Activated CD8-positive, alpha-beta memory T cell treated with anti-CD3 and anti-CD28 coated beads for 4 hours (primary cell): ENCODE data around the gene CARS1.
"Not testable (repeated sequence)": the region's sequence is repeated elsewhere in the genome, so short reads cannot be mapped to it uniquely, and the experiment has no call there.

Experiments
- DNase-seq, 2 donors: peaks; one replicate each; pipeline ENCODE4 v3.0.0-alpha.2; 2020; ENCODE audit warnings: low read depth in 2 of 2

The CARS1 gene

DNA sequence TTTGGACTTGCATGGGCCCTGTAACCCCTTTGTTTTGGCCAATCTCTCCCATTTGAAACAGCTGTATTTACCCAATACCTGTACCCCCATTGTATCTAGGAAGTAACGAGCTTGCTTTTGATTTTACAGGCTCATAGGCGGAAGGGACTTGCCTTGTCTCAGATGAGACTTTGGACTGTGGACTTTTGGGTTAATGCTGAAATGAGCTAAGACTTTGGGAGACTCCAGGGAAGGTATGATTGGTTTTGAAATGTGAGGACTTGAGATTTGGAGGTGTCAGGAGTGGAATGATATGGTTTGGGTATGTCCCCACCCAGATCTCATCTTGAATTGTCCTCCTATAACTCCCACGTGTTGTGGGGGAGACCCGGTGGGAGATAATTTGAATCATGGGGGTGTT, 6.2 kb upstream of the CARS1 start:
- not testable (repeated sequence) for DNase-seq

DNA sequence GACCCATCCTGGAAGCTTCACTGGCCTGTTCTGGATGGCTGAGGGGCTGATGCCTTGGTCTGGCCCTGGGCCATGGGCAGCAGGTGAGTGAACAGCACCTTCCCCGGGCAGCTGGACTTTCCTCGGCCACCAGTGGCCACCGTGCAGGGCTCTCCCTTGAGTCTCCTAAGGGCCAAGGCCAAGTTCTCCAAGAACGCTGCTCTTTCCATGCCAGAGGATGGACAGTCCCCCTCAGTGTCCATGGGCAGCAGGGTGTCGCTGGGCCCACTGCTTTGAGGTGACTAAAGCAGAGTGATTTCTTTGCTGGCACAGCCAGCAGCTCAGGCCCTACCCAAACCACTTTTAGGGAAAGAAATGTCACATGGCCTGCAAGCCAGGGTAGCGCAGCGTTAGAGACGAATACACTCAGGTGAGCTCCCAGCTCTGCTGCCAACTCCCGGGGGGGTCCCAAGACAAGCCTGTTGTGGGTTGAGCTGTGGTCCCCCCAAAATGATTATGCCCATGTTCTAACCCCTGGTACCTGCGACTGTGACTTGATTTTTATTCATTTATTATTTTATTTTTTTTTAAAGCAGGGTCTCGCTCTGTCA, 3.3 kb upstream of the CARS1 start:
- DNase-seq = no peak

DNA sequence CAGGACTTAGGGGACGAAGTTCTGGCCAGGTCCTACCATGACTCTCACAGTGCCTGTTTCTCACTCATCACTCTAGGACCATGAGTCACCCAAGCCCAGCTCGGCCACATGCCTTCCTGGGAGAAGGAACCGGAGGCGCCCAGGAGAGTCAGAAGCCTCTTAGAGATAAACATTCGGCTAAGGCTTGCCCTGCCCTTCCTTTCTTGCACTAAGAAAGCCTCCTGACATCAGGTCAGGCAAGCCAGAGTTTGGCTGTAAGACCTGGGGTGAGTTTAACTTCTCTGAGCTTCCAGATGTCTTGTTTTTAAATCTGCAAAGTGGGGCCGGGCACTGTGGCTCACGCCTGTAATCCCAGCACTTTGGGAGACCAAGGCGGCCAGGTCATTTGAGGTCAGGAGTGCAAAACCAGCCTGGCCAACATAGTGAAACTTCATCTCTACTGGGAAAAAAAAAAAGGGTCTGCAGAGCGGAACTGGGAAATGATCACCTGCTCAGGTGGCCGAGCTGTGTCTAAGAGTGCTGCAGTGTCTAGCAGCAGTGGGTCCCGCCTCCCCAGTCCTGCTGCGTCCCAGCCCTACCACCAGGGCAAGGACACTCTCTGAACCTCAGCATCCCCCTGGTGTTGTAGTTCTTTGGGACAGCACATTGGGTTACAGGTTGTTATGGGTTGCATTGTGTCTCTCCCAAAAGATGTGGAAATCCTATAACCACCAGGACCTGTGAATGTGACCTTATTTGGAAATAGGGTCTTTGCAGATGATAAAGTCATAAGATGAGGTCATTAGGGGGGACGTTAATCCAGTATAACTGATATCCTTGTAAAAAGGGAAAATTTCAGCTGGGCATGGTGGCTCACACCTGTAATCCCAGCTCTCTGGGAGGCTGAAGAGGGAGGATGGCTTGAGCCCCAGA, 1.8 kb upstream of the CARS1 start:
- no peak for DNase-seq

DNA sequence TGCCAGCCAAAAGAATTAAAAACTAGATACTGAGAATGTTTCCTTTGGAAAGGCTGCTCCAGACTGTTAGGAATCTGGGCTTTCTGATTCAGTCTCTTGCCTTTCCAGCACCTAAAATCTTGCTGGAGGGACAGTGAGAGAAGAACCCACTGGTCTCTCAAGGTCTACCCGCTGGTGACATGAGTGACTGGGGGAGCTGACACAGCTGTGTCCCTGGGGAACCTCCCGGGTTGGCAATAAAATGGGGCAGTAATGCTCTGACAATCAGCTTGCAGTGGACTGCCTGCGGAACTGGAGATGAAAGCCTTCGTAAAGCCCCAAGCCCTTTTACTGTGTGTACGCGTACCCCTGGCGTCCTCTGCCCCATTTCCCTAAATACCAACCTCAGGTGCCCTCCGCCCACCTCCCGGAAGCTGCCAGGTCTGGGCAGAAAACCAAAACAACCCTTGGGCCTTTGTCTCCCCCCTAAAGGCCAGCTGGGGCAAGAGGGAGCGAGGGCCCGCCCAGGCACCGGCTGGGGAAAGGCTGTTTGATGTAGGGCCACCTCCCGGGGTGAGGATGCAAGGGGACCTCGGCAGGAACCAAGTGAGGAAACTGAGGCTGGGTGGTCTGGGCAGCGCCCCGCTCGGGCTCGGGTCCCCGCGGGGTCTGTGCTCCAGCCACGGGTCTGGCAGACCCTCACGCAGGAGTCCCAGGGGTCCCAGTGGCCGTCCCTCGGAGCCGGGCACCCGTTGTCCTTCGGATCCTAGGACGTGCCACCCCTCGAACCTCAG, 741 bp downstream of the CARS1 start:
- DNase-seq = peak in 1 of 2 donors; percentile 19

DNA sequence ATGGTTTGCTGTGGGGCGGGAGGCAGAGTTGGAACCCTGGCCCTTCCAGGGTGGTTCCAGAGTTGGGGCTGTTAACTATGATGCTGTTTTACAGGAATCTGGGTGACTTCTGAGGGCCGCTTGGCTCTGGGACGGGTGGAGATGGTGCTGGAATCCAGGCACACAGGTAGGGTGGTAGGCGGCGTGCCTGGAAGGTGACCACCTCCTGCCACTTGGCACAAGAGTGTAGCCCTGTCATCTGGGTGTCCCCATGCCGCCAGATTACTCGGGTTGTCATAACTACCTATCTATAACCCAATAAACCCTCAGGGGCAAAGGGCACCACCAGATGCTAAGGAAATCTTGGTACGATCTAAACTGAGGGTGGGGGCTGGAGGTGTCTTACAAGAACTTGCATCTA, 1.3 kb downstream of the CARS1 start:
- no peak for DNase-seq

DNA sequence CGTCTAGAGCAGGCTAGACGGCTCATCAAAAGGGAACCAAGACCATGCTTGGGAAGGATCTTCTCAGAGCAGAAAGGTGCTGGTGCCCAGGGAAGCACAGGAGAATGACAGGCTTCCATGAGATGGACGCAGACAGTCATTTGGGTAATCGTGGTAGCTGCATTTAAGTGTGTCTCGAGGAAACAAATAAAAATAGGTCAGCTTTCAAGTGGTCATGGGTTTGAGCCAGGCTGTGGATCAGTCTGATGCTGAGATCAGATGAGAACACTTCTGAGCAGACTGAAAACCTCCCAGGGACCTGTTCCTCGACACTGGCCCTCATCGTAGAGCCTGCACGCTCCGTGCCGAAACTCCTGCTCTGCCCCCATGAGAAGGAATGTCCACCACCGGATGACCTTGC, 4.7 kb downstream of the CARS1 start:
- DNase-seq = no peak

DNA sequence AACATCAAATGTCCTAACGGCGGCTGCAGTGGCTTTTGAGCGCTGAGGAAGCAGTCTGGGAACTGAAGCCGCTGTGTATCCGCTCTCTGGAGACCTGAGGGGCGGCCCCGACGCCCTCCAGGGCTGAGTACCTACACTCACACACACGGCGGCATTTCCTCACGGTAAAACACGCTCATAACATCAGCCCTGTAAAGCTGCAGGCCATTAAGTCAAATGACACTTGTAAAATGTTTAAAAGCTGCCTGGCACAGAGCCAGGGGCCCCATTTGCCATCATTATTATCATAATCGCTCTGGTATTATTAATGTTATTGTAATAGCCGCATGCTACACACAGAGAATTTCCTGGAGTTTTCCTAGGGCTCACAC, 5.1 kb downstream of the CARS1 start:
- DNase-seq = no peak

DNA sequence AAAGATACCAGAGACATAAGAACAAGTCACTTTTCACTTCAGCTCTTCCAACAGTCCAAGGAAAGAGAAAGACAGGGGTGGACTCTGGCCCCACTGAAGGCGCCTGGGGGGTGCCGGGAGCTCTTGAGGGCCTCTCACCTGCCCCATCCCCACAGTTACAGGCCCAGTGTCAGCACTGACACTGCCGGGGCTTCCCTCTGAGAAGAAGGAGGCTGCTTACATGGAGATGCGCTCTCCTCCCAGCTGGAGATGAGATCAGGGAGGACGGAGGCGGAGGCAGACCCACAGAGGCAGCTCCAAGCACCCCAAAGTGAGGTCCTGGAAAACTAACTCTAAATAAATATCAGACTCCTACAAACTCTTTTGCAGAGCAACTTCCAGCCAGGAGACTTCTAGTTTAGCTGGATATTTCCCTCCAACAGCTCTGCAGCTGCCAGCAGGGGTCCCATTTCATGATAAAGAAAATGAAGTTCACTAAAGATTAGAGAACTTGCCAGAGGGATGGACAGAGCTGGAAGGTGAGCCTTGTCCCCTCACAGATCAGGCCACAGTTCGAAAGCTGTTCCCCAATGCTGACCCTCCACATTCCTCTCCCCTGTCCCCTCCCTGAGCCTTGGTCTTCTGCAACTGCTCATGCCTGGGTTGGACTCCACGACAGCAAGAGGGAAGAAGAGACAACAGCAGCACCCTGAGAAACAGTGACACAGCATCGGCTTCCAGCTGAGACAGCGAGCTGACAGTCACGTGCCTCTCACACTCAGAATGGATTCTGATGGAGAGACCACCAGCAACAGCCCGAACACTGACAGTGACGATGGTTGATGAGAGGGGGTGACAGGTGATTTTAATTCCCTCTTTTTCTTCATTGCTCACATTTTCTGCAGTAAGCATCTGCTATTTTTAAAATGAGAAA, 5.8 kb downstream of the CARS1 start:
- no peak for DNase-seq

DNA sequence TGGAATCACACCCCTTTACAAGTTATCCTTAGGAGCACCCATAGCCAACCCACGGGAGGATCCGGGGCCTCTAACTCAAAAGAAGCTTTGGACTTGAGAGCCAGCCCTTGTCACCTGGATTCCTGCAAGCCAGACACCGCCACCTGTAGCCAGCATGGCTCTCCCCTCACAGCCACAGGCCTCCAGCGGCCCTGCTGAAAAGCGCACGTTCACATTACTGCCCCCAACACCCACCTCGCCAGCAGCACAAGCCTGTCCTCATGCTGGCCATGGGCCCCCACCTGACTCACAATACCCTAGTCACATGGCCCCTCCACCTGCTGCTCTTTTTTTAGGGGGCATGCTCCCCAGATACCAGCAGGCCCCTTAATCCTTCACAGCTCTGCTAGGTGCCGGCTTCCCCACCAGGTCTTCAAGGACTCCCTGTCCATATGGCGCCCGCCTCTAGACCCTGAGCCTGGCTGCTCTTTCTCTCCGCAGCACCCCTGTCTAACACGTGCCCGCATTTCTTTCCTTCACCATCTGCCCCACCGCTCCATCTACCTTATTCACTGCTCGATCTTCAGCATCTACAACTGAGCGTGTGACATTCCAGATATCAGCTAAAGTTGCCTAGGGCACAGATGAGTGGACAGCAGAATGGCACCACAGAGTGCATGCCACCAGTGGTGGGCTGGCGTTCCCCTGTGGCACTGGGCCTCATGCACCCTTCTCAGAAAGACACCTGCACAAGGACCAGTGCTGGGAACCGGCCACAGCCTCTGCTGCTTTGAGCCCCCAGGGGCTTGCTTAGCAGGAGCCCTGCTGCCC, 6.6 kb downstream of the CARS1 start:
- no peak for DNase-seq

DNA sequence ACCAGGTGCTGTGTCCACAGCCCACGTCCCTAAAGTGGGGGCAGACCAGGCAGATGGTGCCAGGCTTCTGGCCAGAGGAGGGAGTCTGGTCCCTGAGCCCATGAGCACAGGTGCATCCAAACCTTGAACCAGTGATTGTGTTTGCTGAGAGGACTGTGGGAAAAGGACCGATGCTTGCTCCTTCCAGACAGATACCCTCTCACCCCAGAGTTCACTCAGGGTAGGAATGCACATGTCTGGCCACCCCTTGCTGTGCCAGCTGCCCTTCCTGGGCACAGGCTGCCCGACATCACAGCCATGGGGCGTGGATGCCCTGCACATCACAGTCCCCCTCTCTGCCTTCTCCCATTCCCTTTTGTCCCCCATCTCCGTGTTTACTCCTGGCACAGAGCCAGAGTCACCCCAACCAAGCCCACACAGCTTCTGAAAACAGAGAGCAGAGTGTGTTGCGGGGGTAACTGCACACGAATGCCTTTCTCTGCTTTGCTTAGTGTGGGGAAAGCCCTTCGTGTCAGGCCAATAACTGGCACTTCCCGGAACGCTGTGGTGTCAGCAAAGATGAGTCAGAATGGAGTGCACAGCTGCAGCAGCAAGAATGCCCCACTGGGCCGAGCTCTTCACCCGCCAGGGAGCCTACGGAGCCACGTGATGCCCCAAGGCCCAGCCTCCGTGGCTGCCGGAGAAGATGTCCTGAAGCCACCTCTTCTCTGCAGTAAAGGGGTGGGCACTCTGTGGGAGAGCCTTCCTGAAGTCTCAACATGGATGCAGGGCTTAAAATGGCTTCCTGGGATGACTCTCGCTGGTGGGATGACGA, 7.6 kb downstream of the CARS1 start:
- peak; percentile 41 to 49 for DNase-seq

DNA sequence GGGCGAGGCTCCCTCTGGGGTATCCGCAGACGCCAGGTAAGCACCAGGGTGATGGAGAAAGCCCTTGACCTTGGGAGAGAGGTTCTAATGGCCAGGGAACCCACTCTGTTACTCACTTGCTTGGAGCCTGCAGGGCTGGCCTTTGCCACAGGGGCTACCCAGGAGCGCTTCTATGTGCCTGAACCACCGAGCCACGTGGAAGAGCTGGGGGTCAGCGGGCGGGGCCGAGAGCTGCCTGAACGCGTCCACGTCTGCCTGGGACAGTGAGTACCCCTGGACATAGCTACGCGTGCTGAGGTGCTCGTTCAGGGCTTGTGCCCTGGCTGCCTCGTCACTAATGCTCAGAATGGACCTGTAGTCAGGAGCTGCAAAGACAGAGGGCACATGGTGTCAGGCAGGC, 9.6 kb downstream of the CARS1 start:
- DNase-seq = no peak

DNA sequence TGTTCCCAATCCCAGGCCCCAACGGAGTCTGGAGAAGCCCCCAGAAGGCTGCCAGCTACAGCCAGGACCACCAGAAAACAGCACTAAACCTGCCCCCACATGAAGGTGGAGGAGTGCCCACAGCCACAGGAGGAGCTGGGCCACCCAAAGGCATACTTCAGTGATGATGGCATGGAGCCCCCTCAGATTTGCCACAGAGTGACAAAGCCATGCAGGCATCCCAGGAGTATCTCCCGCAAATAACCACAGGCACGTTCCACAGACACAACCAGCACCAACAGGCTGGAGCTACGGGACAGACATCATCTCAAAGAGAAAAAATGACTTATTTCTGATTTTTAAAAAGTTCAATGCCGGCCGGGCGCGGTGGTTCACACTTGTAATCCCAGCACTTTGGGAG, 10.6 kb downstream of the CARS1 start:
- DNase-seq = no peak

DNA sequence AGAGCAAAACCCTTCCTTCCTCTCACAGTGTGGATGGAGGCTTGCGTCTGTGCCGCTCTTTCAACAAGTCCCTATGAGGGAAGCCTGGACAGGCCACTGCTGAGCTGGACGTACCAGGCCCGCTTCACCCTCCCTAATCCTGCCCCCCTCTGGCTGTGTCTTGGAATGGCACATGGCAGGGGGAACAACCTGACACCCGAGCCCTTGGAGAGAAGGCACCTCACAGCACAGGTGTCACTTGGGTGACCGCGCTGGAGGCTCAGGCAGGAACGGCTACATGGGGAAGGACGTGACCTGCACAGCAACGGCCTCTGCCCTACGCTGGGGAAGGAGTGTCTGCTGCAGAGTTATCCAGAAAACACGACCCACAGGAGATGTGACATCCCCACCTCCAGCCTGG, 11.0 kb downstream of the CARS1 start:
- no peak for DNase-seq

DNA sequence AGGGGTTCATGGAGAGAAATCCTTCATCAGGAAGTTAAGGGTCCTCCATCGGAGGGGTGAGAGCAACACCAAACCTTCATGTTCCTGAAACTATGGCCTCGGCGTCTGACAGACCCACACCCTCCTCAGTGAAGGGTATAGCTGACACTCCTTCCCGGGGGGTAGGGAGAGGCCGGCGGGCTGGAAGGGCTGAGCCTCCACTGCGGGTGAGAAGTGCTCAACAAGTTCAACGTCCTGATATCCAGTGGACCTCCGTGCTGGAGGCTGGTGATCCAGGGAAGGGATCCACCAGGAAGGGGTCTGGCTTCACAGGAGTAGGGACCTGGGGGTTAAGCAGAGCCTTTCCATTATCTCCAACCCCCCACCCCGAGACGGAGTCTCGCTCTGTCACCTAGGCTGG, 12.3 kb downstream of the CARS1 start:
- no peak for DNase-seq

DNA sequence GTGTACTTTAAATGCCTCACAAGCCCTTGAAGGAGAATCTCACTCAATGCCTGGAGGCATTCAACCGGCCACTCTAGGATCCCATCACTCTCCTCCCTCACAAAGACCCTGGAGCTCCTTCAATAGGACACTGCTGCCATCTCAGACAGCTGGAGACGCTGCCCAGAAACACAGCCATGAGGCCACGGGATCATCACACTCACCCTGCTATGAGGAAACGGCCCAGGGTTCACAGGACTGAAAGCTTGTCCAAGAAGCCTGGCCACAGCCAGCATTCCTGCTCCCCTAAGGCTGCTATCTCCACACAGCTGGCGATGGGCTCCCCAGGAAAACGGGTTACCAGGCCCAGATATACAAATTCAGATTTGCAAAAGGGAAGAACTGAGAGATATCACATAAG, 13.2 kb downstream of the CARS1 start:
- DNase-seq = no peak

DNA sequence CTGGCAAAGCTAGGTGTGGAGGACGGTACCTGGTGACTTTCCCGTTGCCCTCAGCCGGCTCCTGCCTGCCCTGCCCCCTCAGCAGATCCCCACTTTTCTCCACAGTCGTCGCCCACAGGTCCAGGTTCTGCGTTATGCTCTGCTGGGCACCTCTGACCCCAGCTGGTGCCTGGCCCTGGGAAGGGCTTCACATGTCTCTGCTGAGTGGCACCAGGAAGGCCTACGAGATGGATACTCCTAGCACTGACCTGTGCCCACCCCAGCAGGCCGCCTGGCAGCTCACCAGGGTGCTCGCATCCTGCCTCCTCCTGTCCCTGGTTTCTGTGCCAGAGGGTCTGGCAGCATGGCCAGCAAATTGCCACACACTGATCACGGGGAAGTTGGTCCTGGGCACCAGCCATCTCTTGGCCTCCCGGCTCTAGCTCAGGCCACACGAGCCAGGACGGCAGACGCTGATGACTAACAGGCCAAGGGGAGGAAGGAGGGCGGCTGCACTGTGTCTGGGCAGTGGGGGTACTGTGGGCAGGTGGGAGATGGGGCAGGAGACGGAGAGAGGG, 13.8 kb downstream of the CARS1 start:
- DNase-seq = no peak

DNA sequence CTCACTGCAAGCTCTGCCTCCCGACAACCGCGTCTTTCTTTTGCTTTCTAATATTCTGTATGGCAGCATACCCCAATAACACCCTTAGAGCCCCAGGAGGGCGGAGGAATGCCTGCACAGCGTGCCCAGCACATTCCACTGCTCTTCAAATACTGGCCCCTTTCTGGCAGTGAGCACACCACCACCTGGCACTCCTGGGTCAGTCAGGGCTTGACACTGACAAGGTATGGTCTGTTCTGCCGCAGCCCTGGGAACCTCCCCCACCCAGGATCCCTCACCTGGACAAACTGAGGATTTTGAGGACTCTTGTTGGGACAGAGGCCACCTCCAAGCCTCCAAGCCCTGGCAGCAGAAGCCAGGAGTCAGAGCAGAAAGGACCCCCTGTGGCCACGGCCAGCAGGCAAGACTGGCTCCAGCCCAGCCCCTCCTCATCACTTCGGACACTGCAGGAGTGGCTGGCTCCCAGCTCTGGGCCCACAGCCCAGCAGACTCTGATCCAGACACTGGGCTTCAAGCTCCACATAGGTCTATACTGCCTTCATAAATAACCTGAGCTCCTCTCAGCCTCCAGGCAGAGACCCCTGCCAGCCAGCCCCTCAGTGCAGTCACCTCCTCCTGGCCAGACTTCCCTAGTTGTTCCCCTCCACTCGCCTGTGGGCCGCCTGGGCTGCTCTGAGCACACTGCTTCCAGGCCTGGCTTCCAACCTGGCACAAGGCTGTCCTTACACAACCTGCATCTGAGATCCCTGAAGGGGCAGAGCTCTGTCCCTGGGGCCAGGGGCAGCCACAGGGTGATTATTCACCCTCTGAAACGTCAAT, 14.5 kb downstream of the CARS1 start:
- DNase-seq = no peak

DNA sequence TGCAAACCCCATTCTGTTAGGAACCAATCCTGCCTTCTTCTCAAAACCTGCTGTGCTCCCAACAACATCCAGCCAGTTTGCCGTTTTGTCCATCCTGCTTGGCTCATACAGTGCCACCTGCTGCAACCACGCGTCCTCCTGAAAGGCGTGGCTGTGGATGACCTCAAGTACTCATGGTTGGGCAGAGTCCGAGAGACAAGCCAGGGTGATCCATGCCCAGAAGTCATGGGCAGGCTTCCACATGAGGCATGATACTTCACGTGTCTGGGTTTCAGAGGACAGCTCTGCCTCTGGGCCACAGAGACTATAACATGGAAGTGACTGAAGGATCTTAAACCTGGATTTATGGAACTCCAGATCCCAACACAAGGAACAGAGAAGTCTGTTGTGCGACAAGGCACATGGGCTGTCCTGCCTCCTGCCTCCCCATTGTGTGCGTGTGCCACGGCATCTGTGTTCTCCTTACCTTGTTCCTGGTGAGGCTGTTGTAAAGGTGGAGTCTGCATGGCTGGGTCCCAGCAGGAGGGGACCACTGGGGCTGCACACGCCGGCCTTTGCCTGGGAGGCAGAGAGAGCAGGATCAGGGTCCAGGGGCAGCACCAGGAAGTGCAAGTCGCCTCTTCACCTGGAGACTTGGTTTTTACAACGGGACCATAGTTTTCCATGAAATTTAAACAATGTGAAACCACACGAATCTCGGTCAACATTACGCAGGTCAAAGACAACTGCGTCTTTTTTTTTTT, 15.4 kb downstream of the CARS1 start:
- DNase-seq = no peak
